Activated CD4-positive, alpha-beta T cell treated with anti-CD3 and anti-CD28 coated beads, Interleukin-2, amount 50 U/mL, for 24 hours (primary cell): ENCODE results near the gene CD82.
"Not testable (repeated sequence)": the region's sequence is repeated elsewhere in the genome, so short reads cannot be mapped to it uniquely, and the experiment has no call there.

ENCODE experiments used
- DNase-seq, 2 donors: peaks; one replicate each; pipeline ENCODE4 v3.0.0-alpha.2; 2020; ENCODE audit warnings: low read depth in 1 of 2, low spot score in 1 of 2

The CD82 gene

DNA sequence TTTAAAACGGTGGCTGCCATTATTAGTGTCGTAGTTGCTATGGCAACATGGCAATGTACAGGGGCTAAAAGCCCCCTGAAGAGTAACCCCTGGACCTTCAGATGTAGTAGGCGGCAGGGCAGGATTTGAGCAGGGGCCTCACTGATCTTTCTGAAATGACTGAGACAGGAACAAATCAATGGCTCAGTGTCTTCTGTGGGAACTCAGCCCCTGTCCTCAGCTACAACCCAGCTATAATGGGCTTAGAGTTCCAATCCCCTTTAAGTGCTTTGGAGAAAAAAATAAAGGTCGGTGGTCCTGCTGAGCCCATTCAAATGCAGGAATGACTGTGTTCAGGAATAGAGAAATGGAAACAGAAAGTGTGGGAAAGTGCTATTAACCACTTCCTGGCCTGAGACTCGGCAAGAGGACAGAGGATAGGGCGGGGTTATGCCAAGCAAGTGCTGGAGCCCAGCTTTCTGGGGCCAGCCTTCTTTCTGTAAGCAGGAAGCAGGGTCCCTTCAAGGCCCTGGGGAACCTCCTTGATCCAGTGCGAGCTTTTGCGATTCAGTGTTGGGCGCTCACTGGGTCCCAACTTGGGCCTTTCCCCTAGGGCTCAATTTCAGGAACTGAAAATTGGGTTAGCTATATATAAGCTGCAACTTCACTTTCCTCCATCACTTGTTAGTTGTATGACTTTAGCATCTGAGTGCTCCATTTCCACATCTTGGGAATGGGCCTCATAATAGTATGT is 6.1 kb upstream of the CD82 start:
- DNase-seq, result no peak

DNA sequence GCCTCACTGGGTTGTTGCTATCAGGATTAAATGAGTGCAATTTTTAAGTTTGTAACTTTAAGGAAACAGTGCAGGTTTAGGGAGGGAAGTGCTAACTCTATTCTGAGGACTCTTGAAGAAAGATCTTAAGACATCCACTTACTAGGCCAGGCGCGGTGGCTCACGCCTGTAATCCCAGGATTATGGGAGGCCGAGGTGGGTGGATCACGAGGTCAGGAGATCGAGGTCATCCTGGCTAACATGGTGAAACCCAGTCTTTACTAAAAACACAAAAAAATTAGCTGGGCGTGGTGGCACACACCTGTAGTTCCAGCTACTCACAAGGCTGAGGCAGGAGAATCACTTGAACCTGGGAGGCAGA is 5.5 kb upstream of the CD82 start:
- DNase-seq, result not testable (repeated sequence)

DNA sequence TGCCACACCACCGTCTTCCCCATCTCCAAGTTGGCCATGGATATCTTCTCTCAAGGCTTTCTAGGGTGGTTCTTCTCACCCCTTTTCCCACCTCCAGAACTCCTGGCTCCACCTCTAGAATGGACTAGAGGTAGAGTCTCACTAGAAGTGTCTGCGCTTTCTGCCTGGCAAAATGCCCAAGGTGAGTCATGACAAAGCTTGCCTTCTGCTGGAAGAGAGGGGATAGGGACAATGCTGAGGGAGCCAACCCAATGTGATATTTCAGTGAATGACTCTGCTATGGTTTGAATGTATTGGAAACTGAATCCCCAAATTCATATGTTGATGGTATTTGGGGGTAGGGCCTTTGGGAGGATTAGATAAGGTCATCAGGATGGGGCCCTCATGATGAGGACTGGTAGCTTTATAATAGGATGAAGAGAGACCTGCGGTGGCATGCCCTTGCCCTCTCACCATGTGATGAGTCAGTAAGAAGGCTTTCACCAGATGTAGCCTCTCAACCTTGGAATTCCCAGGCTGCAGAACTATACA is 4.1 kb upstream of the CD82 start:
- no peak for DNase-seq

DNA sequence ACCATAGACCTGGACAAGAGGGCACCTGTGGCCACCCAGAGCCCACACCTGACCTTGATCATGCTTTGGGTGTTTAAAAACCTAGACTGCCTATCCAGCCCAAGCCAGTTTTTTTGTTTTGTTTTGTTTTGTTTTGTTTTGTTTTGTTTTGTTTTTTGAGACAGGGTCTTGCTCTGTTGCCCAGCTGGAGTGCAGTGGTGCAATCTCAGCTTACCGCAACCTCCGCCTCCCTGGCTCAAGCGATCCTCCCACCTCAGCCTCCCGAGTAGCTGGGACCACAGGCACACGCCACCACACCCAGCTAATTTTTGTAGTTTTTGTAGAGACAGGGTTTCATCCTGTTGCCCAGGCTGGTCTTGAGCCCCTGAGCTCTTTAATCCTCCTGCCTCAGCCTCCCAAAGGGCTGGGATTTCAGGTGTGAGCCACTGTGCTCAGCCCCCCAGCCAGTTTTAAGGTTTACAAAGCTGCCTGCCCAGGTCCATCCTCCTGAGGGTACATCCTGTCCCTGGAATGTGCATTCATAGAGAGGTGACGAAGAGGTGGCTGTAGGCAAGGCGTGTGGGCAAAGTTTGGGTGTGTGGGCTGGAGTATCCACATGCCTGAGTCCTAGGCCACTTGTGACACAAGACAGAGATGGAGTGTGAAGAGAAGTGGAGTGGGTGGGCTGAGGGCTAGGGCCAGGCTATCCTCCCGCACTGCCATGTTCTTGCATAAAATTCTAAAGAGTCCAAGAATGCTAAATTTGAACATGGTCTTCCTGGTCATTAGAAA is 3.3 kb upstream of the CD82 start:
- DNase-seq, result no peak

DNA sequence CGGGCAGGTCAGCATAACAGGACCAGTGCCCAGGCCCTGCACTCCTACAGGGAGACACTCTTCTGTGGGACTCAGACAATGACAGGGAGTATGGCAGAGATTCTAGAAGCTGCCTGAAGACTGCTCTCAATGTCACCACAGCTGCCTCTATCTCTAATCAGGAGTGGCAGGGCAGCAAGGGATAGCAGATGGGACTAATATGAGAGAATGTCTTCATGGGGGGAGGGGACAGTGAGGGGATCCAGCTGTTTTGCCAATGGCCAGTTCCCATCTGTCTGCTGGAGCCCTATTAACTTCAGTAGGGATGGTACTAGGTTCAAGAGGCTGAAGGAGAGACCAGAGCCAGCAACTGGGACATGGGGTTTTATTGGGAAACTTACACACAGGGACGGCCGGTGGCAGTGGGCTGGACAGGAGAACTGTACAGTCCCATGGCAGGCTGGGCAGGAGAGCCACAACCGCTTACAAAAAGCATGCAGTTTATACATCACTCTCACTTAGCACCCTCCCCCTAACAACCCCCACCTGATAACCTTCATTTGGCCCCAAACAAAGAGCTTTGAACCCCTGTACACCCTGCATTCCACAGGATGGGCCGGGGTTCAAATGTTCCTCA is 2.5 kb upstream of the CD82 start:
- DNase-seq, result no peak

DNA sequence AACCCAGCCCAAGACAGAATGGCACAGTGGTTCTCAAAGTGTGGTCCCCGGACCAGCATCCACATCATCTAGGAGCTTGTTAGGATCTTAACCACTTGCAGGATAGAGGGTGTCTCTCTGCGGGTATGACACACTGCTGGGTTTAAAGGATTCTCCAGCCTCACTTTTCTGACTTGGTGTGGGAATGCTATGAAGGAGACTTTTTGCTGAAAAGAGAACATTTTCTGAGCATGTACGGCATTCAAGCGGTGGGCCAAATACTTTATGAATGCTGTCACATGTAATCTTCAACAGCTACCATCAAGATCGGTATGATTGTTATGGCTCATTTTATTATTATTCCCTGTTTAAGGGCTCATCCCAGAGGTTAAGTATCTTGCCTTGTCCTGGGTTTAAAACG is 1.8 kb upstream of the CD82 start:
- DNase-seq, result no peak

DNA sequence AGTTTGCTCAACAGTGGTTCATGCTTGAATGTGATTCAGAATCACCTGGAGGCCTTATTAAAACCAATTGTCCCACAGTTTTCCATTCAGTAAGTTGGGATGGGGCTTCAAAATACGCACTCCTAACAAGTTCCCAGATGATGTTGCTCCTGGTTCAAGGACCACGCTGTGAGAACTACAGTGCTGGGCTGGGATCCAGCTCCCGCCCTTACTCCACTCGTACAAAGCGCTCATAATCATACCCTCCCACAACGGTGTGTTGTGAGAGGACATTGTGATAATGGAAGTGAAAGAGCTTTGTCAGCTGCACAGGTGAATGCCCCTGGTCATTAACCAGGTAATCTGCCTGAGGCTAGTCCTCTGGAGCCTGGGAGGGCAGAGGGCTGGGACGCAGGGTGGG is 1.3 kb upstream of the CD82 start:
- no peak for DNase-seq

DNA sequence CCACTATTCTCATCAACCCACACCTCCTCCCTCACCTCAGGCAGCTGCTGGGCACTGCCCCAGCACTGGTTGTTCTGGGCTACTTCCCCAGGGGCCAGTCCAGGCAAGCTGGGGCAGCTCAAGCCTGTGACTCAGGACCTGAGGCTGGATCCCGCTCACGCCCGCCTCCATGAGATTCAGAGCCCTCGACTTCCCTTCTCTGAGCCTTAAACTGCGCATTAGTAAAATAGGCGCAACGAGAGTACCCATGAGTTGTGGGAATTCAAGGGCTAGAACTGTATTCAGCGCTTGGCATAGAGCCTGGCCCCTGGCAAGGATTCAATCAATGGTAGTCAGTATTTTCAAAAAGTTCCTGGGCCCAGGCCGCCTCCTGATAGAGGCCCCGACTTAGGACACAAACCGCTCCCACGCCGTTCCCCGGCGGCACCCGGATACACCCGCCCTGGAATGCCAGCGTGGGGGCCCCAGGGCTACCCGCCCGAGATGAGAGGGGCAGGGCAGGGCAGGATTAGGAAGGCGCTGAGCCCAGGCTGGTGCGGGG is 723 bp upstream of the CD82 start:
- DNase-seq, result no peak

DNA sequence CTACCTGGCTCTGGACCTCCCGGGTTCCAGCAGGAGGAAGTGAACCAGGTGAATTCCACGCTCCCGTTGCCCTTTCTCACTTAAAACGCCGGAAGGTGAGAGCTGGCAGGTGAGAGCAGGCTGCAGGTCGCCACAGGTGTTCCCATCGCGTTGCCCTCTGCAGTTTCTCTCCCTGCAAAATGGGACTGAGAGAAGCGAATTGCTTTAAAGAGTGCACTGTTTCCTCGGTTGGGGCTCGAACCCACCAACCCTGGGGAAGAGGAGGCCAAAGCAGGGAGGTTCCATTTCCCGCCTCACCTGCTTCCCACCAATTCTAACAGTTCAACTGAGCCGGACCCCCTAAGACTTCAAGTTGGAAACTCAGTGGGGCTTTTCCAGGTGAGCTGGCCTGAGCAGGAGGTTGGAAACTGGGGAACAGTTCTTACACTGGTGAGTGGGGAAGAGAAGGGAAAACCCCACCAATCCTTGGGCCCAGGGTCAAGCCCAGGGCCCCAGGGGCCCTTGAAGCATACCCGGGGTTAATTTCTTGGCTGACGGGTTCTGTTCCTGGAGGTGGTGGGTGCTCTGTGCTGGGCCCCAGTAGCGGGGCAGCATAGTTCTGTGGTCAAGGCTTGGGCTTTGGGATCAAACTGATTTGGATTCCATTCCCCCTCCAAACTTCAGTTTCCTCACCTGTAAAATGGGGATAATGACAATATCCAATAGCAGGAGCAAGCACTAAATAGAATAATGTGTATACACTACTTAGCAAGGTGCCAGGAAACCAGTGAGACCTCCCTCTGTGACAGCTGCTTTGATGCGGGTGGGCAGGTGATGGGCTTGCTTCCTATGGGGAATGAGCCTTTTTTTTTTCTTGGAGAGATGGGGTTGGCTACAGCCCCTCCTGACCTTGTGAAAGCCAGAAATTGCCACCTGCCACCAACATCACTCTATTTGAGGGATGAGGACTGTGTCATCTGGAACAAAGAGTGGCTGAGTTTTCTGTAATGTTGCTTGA is 788 bp downstream of the CD82 start:
- no peak for DNase-seq

DNA sequence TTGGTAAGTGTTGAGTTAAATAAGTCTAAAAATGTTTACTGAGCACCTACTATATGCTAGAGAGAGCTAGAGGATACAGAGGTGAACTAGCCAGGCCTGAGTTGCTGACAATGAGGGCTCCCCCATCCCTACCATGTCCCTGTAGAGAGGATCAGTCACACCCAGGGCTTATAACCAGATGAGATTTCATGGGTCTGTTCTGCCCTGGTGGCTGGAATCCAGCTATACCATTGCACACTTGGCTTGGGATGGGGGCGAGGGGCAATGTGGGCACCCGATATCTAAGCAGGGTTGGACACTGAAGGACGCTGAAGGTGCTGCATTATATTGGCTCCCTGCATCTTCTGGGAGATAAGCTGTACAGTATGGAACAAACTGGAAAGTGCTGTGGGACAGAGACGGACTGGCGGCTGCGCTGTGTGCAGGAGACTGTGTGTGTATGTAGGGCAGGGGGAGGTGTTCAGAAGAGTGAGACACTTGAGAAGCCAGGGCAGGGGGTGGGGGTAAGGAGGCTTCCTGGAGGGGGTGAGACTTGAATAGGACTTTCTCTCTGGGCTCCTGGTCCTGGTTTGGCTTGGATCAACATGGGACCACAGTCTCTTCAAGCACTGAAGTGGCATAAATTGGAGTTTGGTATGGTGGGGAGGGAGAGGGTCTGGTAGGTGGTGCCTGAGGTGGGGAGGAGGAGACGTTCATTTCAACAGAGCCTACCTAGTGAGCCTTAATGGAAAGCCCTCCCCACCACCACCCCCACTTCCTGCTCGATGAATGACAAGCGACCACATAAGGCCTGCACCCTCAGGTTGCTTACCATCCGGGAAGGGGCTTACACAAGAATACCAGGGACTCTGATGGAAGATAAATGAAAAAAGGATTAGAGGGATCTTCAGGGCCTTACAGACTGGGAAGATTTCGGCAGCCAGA is 1.8 kb downstream of the CD82 start:
- no peak for DNase-seq

DNA sequence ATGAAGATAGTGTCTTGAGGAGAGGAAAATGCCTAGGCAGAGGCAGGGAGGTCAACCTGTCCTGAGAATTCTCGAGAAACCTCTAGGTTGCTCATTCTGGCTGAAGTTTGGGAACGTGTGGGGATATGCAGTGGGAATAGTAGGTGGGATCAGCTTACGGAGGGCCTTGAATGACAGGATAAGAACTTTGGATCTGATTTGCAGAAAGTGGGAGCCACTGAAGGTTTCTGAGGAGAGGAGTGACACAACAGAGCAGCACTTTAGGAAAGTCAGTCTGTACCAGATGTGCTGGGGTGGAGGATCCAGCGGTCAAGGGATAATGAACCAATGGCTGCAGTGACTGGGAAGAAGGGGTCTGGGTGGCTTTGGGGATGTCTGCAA is 2.4 kb downstream of the CD82 start:
- DNase-seq, result no peak

DNA sequence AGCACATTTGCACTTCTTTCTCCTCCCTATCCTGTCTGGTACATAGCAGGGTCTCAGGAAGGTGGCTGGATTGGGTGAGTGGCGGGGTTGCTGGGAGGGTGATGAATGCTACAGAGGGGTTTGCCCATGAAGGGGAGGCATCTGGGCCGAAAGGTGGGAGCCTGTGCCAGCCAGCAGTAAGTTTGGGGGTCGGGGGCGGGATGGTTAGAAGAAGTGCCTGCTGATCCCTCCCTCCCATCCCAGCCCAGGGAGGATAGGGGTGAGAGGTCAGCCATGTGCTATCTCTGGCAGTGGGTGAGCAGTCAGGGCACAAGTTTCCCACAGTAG is 2.8 kb downstream of the CD82 start:
- DNase-seq, result no peak

DNA sequence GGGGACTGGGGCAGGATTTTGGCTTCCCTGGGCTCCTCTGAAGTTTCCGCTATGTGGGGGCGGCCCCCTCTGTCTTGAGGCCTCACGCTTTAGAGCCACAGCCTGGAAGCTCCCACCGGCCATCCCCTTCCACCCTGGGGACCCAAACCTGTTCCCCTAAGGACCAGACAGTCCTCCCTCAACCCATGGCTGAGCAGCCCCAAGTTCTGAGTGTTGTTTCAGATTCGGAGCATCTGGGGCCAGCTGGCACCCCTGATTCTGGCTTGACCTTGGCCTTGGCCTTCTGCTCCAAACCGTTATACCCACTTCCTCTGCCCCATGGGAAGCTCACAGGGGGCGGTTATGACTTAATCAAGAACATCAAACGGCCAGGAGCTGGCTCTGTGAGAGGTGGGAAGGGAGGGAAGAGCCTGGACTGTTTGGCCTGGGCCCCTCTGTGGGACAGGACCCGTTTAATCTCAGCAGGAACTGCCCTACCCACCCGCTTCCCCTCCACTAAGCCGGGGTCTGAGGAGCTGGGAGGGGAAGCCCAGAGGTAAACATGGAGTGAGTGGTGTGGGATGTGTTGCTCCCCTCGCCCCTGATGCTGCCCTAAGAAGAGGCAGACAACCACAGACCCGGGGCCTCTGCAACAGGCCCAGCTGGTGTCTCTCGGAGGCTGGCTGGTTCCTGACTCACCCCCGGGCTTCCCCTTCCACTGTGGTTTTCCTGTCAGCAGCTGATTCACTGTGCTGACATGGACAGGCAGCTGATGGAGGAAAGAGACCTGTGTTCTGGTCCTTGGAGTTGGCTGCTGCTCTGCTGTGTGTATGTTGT is 3.4 kb downstream of the CD82 start:
- DNase-seq, result peak; percentile 73 to 90

DNA sequence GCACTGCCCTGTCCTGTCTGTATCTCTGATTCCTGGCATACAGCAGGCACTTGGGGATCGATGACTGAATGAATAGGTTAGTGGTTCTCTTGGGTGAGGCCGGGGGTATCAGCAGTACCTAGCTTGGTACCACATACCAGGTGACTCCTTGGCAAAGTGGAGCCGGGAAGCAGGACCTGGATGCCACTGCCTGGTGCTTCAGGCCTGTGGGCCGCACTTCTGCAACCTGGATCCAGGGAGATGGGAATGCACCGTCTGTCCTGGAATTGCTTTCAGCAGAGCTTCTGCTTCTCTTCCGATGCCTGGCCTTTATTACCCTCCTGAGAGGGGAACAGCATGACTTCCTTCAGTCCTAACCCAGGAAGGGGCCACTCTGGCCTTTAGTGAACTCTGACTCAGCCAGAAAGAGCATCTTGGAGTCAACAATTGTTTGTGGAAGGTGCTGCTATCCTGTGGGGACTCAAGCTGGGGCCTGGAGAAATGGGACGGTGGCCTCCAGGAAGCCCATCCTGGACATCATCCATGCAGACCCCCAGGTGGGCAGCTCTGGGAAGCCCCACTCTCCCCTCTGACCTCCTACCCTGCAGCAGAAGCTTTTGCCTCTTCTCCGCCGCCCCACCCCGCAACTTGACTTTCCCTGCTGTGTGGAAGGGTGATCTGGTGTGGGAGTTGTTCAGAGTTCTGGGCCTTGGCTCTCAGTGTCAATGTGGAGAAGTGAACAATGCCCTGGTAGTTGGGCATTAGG is 5.1 kb downstream of the CD82 start:
- DNase-seq, result no peak

DNA sequence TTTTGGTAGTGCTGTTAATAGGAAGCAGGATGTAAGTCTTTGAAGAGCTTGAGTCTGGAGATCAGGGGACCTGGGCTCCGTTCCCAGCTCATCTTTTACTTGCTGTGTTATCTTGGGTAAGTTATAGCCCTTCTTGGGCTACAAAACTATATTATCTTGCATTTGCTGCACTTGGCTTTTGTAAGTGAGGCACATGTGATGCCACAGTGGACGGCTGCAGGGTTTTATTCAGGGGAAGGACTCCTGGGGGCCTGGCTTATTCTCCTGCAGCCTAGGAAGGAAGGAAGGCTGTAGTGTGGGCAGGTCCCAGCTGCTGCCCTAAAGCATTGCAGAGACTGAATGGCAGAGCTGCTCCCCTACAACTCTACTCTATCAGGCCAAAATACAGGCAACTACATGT is 6.4 kb downstream of the CD82 start:
- no peak for DNase-seq

DNA sequence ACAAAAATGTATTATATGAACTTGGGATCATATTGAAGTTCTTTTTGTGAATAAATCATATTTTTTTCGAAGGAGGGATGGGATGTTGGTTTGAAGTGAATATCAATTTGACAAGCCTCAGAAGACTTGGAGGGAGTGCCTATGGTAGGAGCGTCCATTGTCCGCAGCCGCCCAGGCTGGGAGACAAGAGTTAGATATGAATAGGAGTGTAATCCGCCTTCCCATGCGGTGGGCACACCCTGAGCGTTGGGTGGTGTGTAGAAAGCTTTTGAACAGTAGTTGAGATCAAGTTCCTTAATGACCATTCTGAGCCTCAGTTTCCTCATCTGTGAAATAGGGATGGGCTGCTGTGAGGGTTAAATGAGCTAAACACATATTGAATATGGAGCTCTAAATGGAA is 7.0 kb downstream of the CD82 start:
- DNase-seq, result no peak

DNA sequence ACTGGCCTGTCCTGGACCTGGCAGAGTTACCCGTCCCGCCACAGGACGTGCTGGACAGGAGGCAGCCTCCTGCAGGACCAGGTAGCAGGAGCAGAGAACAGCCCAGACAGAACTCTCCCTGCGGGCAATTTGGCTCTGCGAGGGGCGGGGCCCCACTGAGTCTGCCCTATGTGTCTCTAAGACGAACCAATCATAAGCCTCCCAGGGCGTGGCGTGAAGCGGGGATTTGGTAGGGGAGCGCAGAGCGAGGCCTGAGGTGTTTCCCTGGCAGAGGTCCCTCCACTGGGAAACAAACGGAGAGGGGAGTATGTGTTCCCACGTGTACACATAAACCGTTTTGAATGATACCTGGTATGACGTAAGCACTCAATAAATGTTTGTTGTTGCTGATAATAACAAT is 7.4 kb downstream of the CD82 start:
- no peak for DNase-seq

DNA sequence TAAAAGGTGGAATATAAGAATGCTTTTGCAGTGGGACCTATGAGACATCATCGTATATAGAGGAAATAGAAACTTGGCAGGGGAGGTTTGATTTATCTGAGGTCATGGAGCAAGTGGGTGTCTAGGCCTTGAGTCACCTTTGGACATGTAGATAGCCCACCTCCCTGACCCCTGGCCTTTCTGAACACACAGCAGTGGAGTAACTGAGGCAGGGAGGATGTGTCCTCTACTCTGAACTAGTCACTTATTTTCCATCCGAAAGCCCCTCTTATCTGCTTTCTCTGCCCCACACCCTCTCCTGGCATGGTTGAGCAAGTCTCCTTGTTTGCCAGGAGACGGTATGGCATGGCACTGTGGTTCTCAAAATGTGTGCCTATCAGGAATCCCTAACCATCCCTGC is 7.9 kb downstream of the CD82 start:
- DNase-seq, result no peak
